SU-DHL-6 (cell line): ENCODE measurements around the gene CFAP251.
A peak's percentile ranks its signal among the peaks of the same experiment; 100 is the strongest.

Source experiments
- CTCF ChIP-seq: fragments of 200-600 bp; sonication (generic); IDR thresholded peaks from one replicate; pipeline ENCODE4 v1.5.1; 2017; ENCODE audit warnings: antibody characterized with exemption, mild to moderate bottlenecking, low read length, moderate library complexity; ENCODE audit not compliant: insufficient read depth, poor library complexity, severe bottlenecking
- EZH2phosphoT487 ChIP-seq: fragments of 200-600 bp; sonication (generic), shearing (Covaris generic); conservative IDR thresholded peaks from 2 replicates; pipeline ENCODE4 v1.6.1; 2018; ENCODE audit warnings: mild to moderate bottlenecking, antibody characterized with exemption, low read length, moderate library complexity, mixed read lengths

- TF ChIP-seq CTCF (peak; percentile 39), EZH2phosphoT487 (no peak)
These were observed 37.2 kb downstream of the CFAP251 start for GRCh38 chr12:121955258-121956237.
